HCT116 (cell line): ENCODE data around the gene PYROXD2. TPM values are rescaled to one million over a fixed set of nuclear protein-coding genes. Genes with fewer than 3 reads are reported as not detected.

Source experiments
- ATAC-seq: fragments of 200-7000 bp; cut with Tn5 transposase; 2 replicates; pipeline ENCODE4 v1.9.1; 2020; ENCODE audit warnings: mild to moderate bottlenecking, moderate library complexity
- BruUV-seq: library from RNA; stranded (reverse); fragments of 400-500 nt; replicated peaks from 2 replicates; lab custom pipeline; 2021; lab: Mats Ljungman, UMichigan
- CTCF ChIA-PET: fragments of 300-600 bp; sonication (Branson Sonifier 250); formaldehyde crosslinking; loops from one replicate; lab custom pipeline; 2021; ENCODE audit warnings: antibody characterized with exemption; lab: Charles Lee
- POLR2A ChIA-PET: fragments of 300-600, 350-600 bp; sonication (Branson Sonifier 250); formaldehyde crosslinking; loops from one replicate; lab custom pipeline; 2021; ENCODE audit warnings: antibody characterized with exemption; lab: Charles Lee
- RAD21 ChIA-PET, 2 experiments: fragments of 300-600 bp; sonication (Branson Sonifier 250); formaldehyde crosslinking; loops; one replicate each; lab custom pipeline; 2023; ENCODE audit warnings: low total read pairs in 2 of 2; ENCODE audit not compliant: uncharacterized antibody in 2 of 2, unreplicated experiment in 2 of 2, low non-redundant PET in 1 of 2; lab: Charles Lee
- DNase-seq: peaks from one replicate; pipeline ENCODE4 v3.0.0-alpha.2; 2010; ENCODE audit warnings: low read depth, low spot score
- H2AFZ ChIP-seq: fragments of 200-600 bp; shearing (Covaris generic), sonication (generic); 2 replicates; pipeline ENCODE4 v1.6.1; 2017; ENCODE audit warnings: low read depth, mixed run types, mixed read lengths, antibody characterized with exemption, low read length; ENCODE audit not compliant: poor library complexity, severe bottlenecking
- H3K27ac ChIP-seq: 2 replicates; pipeline ENCODE4 v1.5.1; 2012; ENCODE audit warnings: low read depth, low read length
- H3K27me3 ChIP-seq: fragments of 200-600 bp; sonication (generic); 2 replicates; pipeline ENCODE4 v1.6.1; 2016; ENCODE audit warnings: mixed run types, low read length, mixed read lengths; ENCODE audit not compliant: insufficient read depth
- H3K36me3 ChIP-seq, 2 experiments: fragments of 200-500 bp in 1 of 2; fragments of 200-600 bp in 1 of 2; sonication (Bioruptor generic) in 1 of 2; sonication (generic) in 1 of 2; 2 replicates each; pipeline versions ENCODE4 v1.5.1 to v1.6.1; 2014 to 2016; ENCODE audit warnings: low read length in 2 of 2, inconsistent platforms in 1 of 2, mixed read lengths in 1 of 2, mixed run types in 1 of 2; ENCODE audit not compliant: insufficient read depth in 2 of 2, control insufficient read depth in 1 of 2
- H3K4me1 ChIP-seq, 2 experiments: fragments of 200-600 bp in 1 of 2; sonication (generic) in 1 of 2; 2 replicates each; pipeline versions ENCODE4 v1.5.1 to v1.6.1; 2012 to 2017; ENCODE audit warnings: low read length in 2 of 2, inconsistent platforms in 1 of 2, mild to moderate bottlenecking in 1 of 2, mixed read lengths in 1 of 2, mixed run types in 1 of 2, moderate library complexity in 1 of 2; ENCODE audit not compliant: insufficient read depth in 2 of 2, control insufficient read depth in 1 of 2
- H3K4me2 ChIP-seq: fragments of 200-600 bp; sonication (generic); 2 replicates; pipeline ENCODE4 v1.6.1; 2017; ENCODE audit warnings: mixed run types, low read length, mixed read lengths
- H3K4me3 ChIP-seq, 2 experiments: fragments of 200-600 bp in 1 of 2; sonication (generic) in 1 of 2; replicated peaks in 1 of 2; 2 replicates each; pipeline ENCODE4 v1.5.1; 2011 to 2016; ENCODE audit warnings: low read length in 2 of 2, control low read depth in 1 of 2, low read depth in 1 of 2, mild to moderate bottlenecking in 1 of 2, mixed read lengths in 1 of 2, mixed run types in 1 of 2
- H3K79me2 ChIP-seq: fragments of 200-600 bp; sonication (generic); 2 replicates; pipeline ENCODE4 v1.6.1; 2017; ENCODE audit warnings: mild to moderate bottlenecking, mixed run types, low read length, moderate library complexity, mixed read lengths; ENCODE audit not compliant: insufficient read depth
- H3K9ac ChIP-seq: fragments of 200-600 bp; sonication (generic); 2 replicates; pipeline ENCODE4 v1.6.1; 2016; ENCODE audit warnings: low read length, mixed read lengths
- H3K9me2 ChIP-seq: fragments of 200-600 bp; sonication (generic), shearing (Covaris generic); 2 replicates; pipeline ENCODE4 v1.6.1; 2017; ENCODE audit warnings: mixed run types, mild to moderate bottlenecking, moderate library complexity; ENCODE audit not compliant: insufficient read depth
- H3K9me3 ChIP-seq, 2 experiments: fragments of 200-500 bp in 1 of 2; fragments of 200-600 bp in 1 of 2; sonication (Bioruptor generic) in 1 of 2; sonication (generic) in 1 of 2; 2 replicates each; pipeline ENCODE4 v1.6.1; 2014 to 2017; ENCODE audit warnings: low read length in 2 of 2, mixed read lengths in 2 of 2, inconsistent platforms in 1 of 2, low read depth in 1 of 2, mild to moderate bottlenecking in 1 of 2, mixed run types in 1 of 2, moderate library complexity in 1 of 2; ENCODE audit not compliant: control insufficient read depth in 1 of 2, insufficient read depth in 1 of 2
- H4K20me1 ChIP-seq: fragments of 200-600 bp; sonication (generic), shearing (Covaris generic); 2 replicates; pipeline ENCODE4 v1.6.1; 2017; ENCODE audit warnings: mixed run types, mild to moderate bottlenecking, moderate library complexity; ENCODE audit not compliant: insufficient read depth
- CBX3 ChIP-seq: IDR thresholded peaks from 2 replicates; pipeline ENCODE4 v1.6.1; 2012; ENCODE audit warnings: low read depth
- EGR1 ChIP-seq: IDR thresholded peaks from 2 replicates; pipeline ENCODE4 v1.6.1; 2012; ENCODE audit warnings: low read depth
- EZH2 ChIP-seq: fragments of 200-600 bp; sonication (generic); IDR thresholded peaks from 2 replicates; pipeline ENCODE4 v1.6.1; 2017; ENCODE audit warnings: antibody characterized with exemption, mixed run types
- EZH2phosphoT487 ChIP-seq: fragments of 200-600 bp; IDR thresholded peaks from 2 replicates; pipeline ENCODE4 v1.6.1; 2018; ENCODE audit warnings: antibody characterized with exemption, borderline replicate concordance
- FOSL1 ChIP-seq: IDR thresholded peaks from 2 replicates; pipeline ENCODE4 v1.6.1; 2012; ENCODE audit warnings: low read depth
- JUND ChIP-seq: IDR thresholded peaks from 2 replicates; pipeline ENCODE4 v1.6.1; 2012
- POLR2A ChIP-seq: IDR thresholded peaks from 2 replicates; pipeline ENCODE4 v1.7.0; 2011; ENCODE audit warnings: borderline replicate concordance; ENCODE audit not compliant: insufficient read depth, insufficient read length; ENCODE audit errors: extremely low read depth
- POLR2AphosphoS5 ChIP-seq: IDR thresholded peaks from 2 replicates; pipeline ENCODE4 v1.6.1; 2011; ENCODE audit warnings: mild to moderate bottlenecking, low read depth, low read length, moderate library complexity
- RAD21 ChIP-seq: IDR thresholded peaks from 2 replicates; pipeline ENCODE4 v1.6.1; 2012; ENCODE audit warnings: low read depth, mild to moderate bottlenecking
- SIN3A ChIP-seq: IDR thresholded peaks from 2 replicates; pipeline ENCODE4 v1.6.1; 2012; ENCODE audit warnings: low read depth
- SP1 ChIP-seq: IDR thresholded peaks from 2 replicates; pipeline ENCODE4 v1.6.1; 2012; ENCODE audit warnings: low read depth
- TCF7L2 ChIP-seq: IDR thresholded peaks from 2 replicates; pipeline ENCODE4 v1.7.0; 2011; ENCODE audit warnings: borderline replicate concordance, inconsistent platforms; ENCODE audit not compliant: insufficient read depth, insufficient read length; ENCODE audit errors: extremely low read depth
- YY1 ChIP-seq: IDR thresholded peaks from 2 replicates; pipeline ENCODE4 v1.6.1; 2011; ENCODE audit warnings: low read length, low read depth, moderate library complexity, mild to moderate bottlenecking; ENCODE audit not compliant: insufficient replicate concordance; ENCODE audit errors: extremely low read depth
- ZFX ChIP-seq: fragments of 450-650 bp; IDR thresholded peaks from 2 replicates; pipeline ENCODE4 v1.6.1; 2017
- ZNF274 ChIP-seq: fragments of 200-500 bp; sonication (Bioruptor generic); IDR thresholded peaks from 2 replicates; pipeline ENCODE4 v1.6.1; 2014; ENCODE audit warnings: mild to moderate bottlenecking, low read depth, low read length, inconsistent platforms
- intact Hi-C: fragments of 100-400 bp; cut with micrococcal nuclease; formaldehyde crosslinking; loops from 2 replicates; pipeline ENCODE4 v1.10.0; 2022
- total RNA-seq: library from RNA; stranded (reverse); gene quantifications from one replicate; pipeline ENCODE4 v1.2.1, GENCODE V29; 2021; ENCODE audit not compliant: unreplicated experiment
- TF ChIP-seq, protein P1 (sequence below): IDR thresholded peaks from 2 replicates; pipeline ENCODE4 v1.6.1; 2012
- TF ChIP-seq, protein P2 (sequence below): IDR thresholded peaks from 2 replicates; pipeline ENCODE4 v1.6.1; 2012

Gene PYROXD2
- total RNA-seq, 1 experiment from 2014 or later, result 14.2 TPM

DNA sequence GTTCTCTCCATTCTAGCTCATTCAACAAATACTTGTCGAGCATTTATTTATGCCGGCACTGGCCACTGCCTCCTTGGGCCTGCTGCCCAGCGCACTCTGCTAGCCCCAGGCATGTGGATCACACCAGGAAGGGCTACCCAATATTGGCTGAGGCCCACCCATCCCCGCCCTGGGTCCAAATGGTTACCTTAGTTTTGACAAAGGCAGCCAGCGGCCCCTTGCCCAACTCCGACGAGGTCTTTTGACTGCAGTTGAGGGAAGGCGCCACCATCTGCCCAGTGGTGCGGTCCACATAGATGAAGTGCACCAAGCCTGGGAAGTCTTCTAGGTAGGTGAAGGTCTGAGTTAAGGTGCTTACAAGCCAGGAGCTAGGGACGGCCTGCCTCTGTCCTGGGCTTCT, 7.2 kb upstream of the PYROXD2 start:
- H3K9ac ChIP-seq, result no peak overlapping the region
- no peak overlapping the region for H3K4me3 ChIP-seq
- intact Hi-C loops, result no loop called here
- H4K20me1 ChIP-seq, result no peaks in the 10 kb centered on the region
- no peak for ATAC-seq
- no peaks in the 10 kb centered on the region for H3K79me2 ChIP-seq
- no peak overlapping the region for H2AFZ ChIP-seq
- H3K4me2 ChIP-seq, result no peak overlapping the region
- H3K9me2 ChIP-seq, result no peaks in the 10 kb centered on the region
- DNase-seq, result no peak
- ChIA-PET POLR2A (interaction anchor here (0.7 kb wide), 1 partner anchor 214 kb away, joined by 6 read pairs; no protein-coding TSS in a partner anchor), RAD21 (no interaction called here), CTCF (interaction anchor here (1.1 to 1.9 kb wide), 2 partner anchors 10 to 39 kb away, joined by 3 to 6 read pairs; no protein-coding TSS in a partner anchor)
- BruUV-seq, result no TSS peak
- no peaks in the 10 kb centered on the region for H3K4me1 ChIP-seq
- H3K36me3 ChIP-seq, result peaks cover 0 to 3% of the 10 kb centered on the region in 2 experiments; a peak in 1 of 4 replicates
- H3K9me3 ChIP-seq, result no peaks in the 10 kb centered on the region
- TF ChIP-seq EZH2phosphoT487, result no peak
- TF ChIP-seq, protein P1, sequence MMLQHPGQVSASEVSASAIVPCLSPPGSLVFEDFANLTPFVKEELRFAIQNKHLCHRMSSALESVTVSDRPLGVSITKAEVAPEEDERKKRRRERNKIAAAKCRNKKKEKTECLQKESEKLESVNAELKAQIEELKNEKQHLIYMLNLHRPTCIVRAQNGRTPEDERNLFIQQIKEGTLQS, result no peak
- no peak for TF ChIP-seq POLR2AphosphoS5
- no peak for TF ChIP-seq RAD21
- TF ChIP-seq POLR2A, result no peak
- TF ChIP-seq EGR1, result no peak
- no peak for TF ChIP-seq SIN3A
- TF ChIP-seq ZNF274, result no peak
- TF ChIP-seq, protein P2, sequence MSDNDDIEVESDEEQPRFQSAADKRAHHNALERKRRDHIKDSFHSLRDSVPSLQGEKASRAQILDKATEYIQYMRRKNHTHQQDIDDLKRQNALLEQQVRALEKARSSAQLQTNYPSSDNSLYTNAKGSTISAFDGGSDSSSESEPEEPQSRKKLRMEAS, result no peak
- TF ChIP-seq JUND, result no peak
- no peak for TF ChIP-seq EZH2
- no peak for TF ChIP-seq ZFX
- no peak for TF ChIP-seq YY1
- TF ChIP-seq TCF7L2, result no peak
- TF ChIP-seq SP1, result no peak
- no peak for TF ChIP-seq FOSL1
- no peak for TF ChIP-seq CBX3
- no peaks in the 10 kb centered on the region for H3K27me3 ChIP-seq
- H3K27ac ChIP-seq, result no peak overlapping the region
